ENCODE measurements around the gene PPP5C.

The PPP5C gene

GRCh38 chr19:46367426-46367825 is 20.5 kb downstream of the PPP5C start:
- no peak overlapping the region for H3K4me3 ChIP-seq (ENCODE audit: insufficient read depth, low read length, poor library complexity, severe bottlenecking)
- 0 out of 2 replicates have a peak, but pooled peaks cover 4% of the 10 kb centered on the region for H4K20me1 ChIP-seq (ENCODE audit: low read depth, low read length)
- H3K9me3 ChIP-seq (ENCODE audit: insufficient read depth, low read length): no peaks in the 10 kb centered on the region
- H3K79me2 ChIP-seq (ENCODE audit: insufficient read depth, low read length): peaks cover 67% of the 10 kb centered on the region
- no peak overlapping the region for H3K9ac ChIP-seq (ENCODE audit: low read length)
- H3K4me2 ChIP-seq (ENCODE audit: low read depth, low read length, poor library complexity, severe bottlenecking): no peak overlapping the region
- H3F3A ChIP-seq (ENCODE audit: insufficient read depth): no peaks in the 10 kb centered on the region; the same call in 1 of the 2 replicates
- TF ChIP-seq EZH2phosphoT487 (conservative IDR thresholded peaks at IDR 0.05; ENCODE audit: low read length) (no peak), CTCF (IDR thresholded peaks at IDR 0.05; ENCODE audit: insufficient read depth, low read length, poor library complexity, severe bottlenecking) (no peak)
- peaks cover 5% of the 10 kb centered on the region; the same call in 1 of the 2 replicates for H3K36me3 ChIP-seq (ENCODE audit: low read length)
- H3K9me2 ChIP-seq (replicated peaks; ENCODE audit: insufficient read depth, low read length): no peaks in the 10 kb centered on the region
- H3K27me3 ChIP-seq (ENCODE audit: low read length): no peaks in the 10 kb centered on the region
- no peak overlapping the region for H3K27ac ChIP-seq (ENCODE audit: low read depth, low read length)
- no peak overlapping the region for H2AFZ ChIP-seq (ENCODE audit: low read depth, low read length, severe bottlenecking)

- Histone ChIP-seq H3K9me3 (ENCODE audit: insufficient read depth, low read length) (no peaks in the 10 kb centered on the region), H3K9ac (ENCODE audit: low read length) (no peak overlapping the region), H3F3A (ENCODE audit: insufficient read depth) (no peaks in the 10 kb centered on the region), H2AFZ (ENCODE audit: low read depth, low read length, severe bottlenecking) (no peak overlapping the region), H3K9me2 (replicated peaks; ENCODE audit: insufficient read depth, low read length) (no peaks in the 10 kb centered on the region), H3K27ac (ENCODE audit: low read depth, low read length) (no peak overlapping the region), H4K20me1 (ENCODE audit: low read depth, low read length) (0 out of 2 replicates have a peak, but pooled peaks cover 4% of the 10 kb centered on the region), H3K79me2 (ENCODE audit: insufficient read depth, low read length) (peaks cover 73% of the 10 kb centered on the region), H3K36me3 (ENCODE audit: low read length) (peaks cover 5% of the 10 kb centered on the region; the same call in 1 of the 2 replicates), H3K27me3 (ENCODE audit: low read length) (no peaks in the 10 kb centered on the region), H3K4me2 (ENCODE audit: low read depth, low read length, poor library complexity, severe bottlenecking) (no peak overlapping the region), H3K4me3 (ENCODE audit: insufficient read depth, low read length, poor library complexity, severe bottlenecking) (no peak overlapping the region)
- no peak for TF ChIP-seq CTCF (IDR thresholded peaks at IDR 0.05; ENCODE audit: insufficient read depth, low read length, poor library complexity, severe bottlenecking)
- TF ChIP-seq EZH2phosphoT487 (conservative IDR thresholded peaks at IDR 0.05; ENCODE audit: low read length): no peak
Observed at GRCh38 chr19:46368116-46368515, 21.2 kb downstream of the PPP5C start.

GRCh38 chr19:46369817-46370216 is 22.9 kb downstream of the PPP5C start:
- Histone ChIP-seq H4K20me1 (ENCODE audit: low read depth, low read length) (0 out of 2 replicates have a peak, but pooled peaks cover 4% of the 10 kb centered on the region), H3K9me3 (ENCODE audit: insufficient read depth, low read length) (no peaks in the 10 kb centered on the region), H3K79me2 (ENCODE audit: insufficient read depth, low read length) (peaks cover 59% of the 10 kb centered on the region), H3K9ac (ENCODE audit: low read length) (no peak overlapping the region), H3K4me2 (ENCODE audit: low read depth, low read length, poor library complexity, severe bottlenecking) (no peak overlapping the region), H3K27ac (ENCODE audit: low read depth, low read length) (no peak overlapping the region), H3K4me3 (ENCODE audit: insufficient read depth, low read length, poor library complexity, severe bottlenecking) (no peak overlapping the region), H2AFZ (ENCODE audit: low read depth, low read length, severe bottlenecking) (no peak overlapping the region), H3K9me2 (replicated peaks; ENCODE audit: insufficient read depth, low read length) (no peaks in the 10 kb centered on the region), H3K27me3 (ENCODE audit: low read length) (no peaks in the 10 kb centered on the region), H3K36me3 (ENCODE audit: low read length) (no peaks in the 10 kb centered on the region), H3F3A (ENCODE audit: insufficient read depth) (no peaks in the 10 kb centered on the region)
- TF ChIP-seq CTCF (IDR thresholded peaks at IDR 0.05; ENCODE audit: insufficient read depth, low read length, poor library complexity, severe bottlenecking) (no peak), EZH2phosphoT487 (conservative IDR thresholded peaks at IDR 0.05; ENCODE audit: low read length) (no peak)

Measured in SU-DHL-6 (cell line).